ENCODE measurements around the gene ICAM4. TPM values are rescaled to one million over a fixed set of nuclear protein-coding genes. Genes with fewer than 3 reads are reported as not detected.

Gene ICAM4
- total RNA-seq, 4 donors from 2014 or later: 0.47 TPM; not detected in 3

DNA sequence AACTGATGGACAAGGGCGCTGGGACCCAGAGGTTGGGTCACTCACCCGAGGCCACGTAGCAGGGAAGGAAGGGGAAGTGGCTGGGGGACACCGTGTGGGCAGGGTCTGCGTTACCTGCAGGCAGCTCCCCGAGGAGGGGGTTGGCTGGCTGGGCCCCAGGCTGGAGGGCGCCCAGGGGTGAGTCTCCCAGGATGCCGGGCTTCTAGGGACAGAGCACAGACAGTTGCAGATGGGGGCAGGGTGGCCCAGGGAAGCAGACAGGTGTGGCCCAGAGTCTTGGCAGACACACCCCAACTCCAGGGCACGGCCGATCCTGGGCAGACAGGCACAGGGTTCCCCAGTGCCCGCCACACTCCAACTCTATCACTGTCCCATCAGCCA is 34.7 kb downstream of the ICAM4 start:
- H3K4me3 ChIP-seq: no peak overlapping the region
- no peak for ATAC-seq
- H3K27ac ChIP-seq: no peak overlapping the region
- whole genome bisulfite sequencing, 2 donors (ENCODE audit: low coverage in 1 of 2): 93% methylated on average over 3 of the region's 11 CpGs; no CpG with 5 or more reads in 1 of the 2 donors
- H3K27me3 ChIP-seq: no peaks in the 10 kb centered on the region
- peaks cover 0 to 100% of the 10 kb centered on the region in 2 donors for H3K36me3 ChIP-seq
- TF ChIP-seq, protein P1, sequence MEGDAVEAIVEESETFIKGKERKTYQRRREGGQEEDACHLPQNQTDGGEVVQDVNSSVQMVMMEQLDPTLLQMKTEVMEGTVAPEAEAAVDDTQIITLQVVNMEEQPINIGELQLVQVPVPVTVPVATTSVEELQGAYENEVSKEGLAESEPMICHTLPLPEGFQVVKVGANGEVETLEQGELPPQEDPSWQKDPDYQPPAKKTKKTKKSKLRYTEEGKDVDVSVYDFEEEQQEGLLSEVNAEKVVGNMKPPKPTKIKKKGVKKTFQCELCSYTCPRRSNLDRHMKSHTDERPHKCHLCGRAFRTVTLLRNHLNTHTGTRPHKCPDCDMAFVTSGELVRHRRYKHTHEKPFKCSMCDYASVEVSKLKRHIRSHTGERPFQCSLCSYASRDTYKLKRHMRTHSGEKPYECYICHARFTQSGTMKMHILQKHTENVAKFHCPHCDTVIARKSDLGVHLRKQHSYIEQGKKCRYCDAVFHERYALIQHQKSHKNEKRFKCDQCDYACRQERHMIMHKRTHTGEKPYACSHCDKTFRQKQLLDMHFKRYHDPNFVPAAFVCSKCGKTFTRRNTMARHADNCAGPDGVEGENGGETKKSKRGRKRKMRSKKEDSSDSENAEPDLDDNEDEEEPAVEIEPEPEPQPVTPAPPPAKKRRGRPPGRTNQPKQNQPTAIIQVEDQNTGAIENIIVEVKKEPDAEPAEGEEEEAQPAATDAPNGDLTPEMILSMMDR (IDR thresholded peaks at IDR 0.05): no peak
- TF ChIP-seq EP300 (IDR thresholded peaks at IDR 0.05) (no peak), POLR2AphosphoS5 (IDR thresholded peaks at IDR 0.05) (no peak), POLR2A (IDR thresholded peaks at IDR 0.05) (no peak)
- no peaks in the 10 kb centered on the region for H3K4me1 ChIP-seq
- H3K9me3 ChIP-seq: no peaks in the 10 kb centered on the region

DNA sequence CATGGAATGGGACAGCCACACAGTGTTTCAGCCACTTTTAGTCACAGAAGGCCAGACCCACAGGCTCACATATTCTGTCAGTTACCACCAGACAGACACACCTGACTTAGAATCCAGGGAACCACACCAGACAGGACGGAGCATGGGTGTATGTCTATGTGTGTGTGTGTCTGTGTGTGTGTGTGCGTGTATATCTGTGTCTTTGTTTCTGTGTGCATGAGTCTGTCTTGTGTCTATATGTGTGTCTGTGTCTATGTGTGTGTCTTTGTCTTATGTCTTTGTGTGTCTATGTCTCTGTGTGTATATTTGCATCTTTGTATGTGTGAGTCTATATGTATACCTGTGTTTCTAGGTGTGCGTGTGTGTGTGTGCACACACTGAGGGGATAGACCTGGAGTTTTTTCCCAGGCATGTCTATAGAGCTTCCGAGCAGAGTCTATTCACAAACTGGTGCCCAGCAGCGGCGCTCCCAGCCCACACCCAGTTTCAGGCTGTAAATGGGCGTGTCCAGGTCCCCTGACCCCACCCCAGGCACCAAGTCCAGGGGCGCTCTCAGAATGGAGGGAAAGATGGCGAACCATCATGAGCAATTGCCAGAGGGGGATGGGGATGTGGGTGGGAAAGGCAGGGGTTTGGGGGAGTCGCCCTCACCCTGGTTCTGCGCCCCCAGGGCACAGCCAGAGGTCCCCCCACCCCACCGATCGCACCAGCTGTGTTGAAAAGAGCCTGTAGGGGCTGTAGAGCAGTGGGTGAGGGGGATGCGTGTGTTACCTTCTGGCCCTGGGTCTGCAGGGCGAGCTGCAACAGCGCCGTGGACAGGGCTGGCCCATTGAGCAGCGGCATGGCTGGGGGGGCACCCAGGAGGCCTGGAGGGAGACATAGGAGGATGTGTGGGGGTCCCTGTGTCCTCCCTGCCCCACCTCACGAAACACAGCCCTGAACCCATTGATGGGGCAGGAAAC is 35.4 kb downstream of the ICAM4 start:
- ATAC-seq: no peak
- Histone ChIP-seq H3K4me1 (no peaks in the 10 kb centered on the region), H3K27ac (no peak overlapping the region), H3K27me3 (no peaks in the 10 kb centered on the region), H3K9me3 (no peaks in the 10 kb centered on the region), H3K4me3 (no peak overlapping the region), H3K36me3 (peaks cover 0 to 100% of the 10 kb centered on the region in 2 donors)
- TF ChIP-seq EP300 (IDR thresholded peaks at IDR 0.05): no peak
- TF ChIP-seq POLR2AphosphoS5 (IDR thresholded peaks at IDR 0.05): no peak
- TF ChIP-seq, protein P1 (IDR thresholded peaks at IDR 0.05): no peak
- TF ChIP-seq POLR2A (IDR thresholded peaks at IDR 0.05): no peak
- WGBS, 2 donors (ENCODE audit: low coverage in 1 of 2): 60 to 100% methylated on average over 2 of the region's 19 CpGs

DNA sequence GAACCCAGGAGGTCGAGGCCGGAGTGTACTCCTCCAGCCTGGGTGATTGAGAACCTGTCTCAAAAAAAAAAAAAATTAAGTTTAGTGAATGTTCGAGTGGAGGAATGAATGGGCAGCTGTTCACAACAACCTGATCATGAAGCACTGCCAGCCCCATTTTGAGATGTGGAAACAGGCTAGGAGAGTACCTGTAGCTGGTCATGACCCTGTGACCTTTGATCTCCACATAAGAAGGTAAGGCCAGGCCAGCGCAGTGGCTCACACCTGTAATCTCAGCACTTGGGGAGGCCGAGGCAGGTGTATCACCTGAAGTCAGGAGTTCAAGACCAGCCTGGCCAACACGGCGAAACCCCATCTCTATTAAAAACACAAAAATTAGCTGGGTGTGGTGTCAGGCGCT is 39.0 kb downstream of the ICAM4 start:
- no peak for TF ChIP-seq POLR2AphosphoS5 (IDR thresholded peaks at IDR 0.05)
- TF ChIP-seq, protein P1 (IDR thresholded peaks at IDR 0.05): no peak
- TF ChIP-seq POLR2A (IDR thresholded peaks at IDR 0.05): no peak
- no peak for TF ChIP-seq EP300 (IDR thresholded peaks at IDR 0.05)
- Histone ChIP-seq H3K4me1 (no peaks in the 10 kb centered on the region), H3K27me3 (no peaks in the 10 kb centered on the region), H3K4me3 (no peak overlapping the region), H3K9me3 (no peaks in the 10 kb centered on the region), H3K27ac (no peak overlapping the region), H3K36me3 (peaks cover 0 to 100% of the 10 kb centered on the region in 2 donors)
- ATAC-seq: no peak
- 88% methylated on average over 6 of the region's 8 CpGs; no CpG with 5 or more reads in 1 of the 2 donors for WGBS, 2 donors (ENCODE audit: low coverage in 1 of 2)

DNA sequence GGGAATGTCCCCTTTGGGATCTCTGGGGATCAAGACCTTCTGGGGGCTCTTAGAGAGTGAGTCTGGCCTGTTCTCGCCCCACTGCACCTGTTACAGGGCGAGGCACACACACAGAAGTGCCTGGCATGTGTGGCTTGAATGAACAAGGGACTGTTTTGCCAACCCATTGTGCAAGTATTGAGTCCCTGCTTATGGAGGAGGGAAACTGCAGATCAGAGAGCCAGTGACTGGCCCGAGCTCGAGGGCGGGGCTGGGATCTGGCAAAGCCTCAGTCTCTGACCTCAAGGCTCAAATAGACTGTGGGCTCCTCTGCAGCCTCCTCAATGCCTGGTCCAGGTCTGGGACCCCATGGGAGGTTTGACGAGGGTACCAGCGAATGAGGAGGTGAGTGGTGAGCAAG is 41.0 kb downstream of the ICAM4 start:
- WGBS, 2 donors (ENCODE audit: low coverage in 1 of 2): 60 to 75% methylated on average over 1 to 2 of the region's 7 CpGs
- no peaks in the 10 kb centered on the region for H3K27me3 ChIP-seq
- H3K4me1 ChIP-seq: peaks cover 0 to 14% (median 11%) of the 10 kb centered on the region in 3 donors
- TF ChIP-seq EP300 (IDR thresholded peaks at IDR 0.05) (no peak), POLR2A (IDR thresholded peaks at IDR 0.05) (no peak), POLR2AphosphoS5 (IDR thresholded peaks at IDR 0.05) (no peak)
- TF ChIP-seq, protein P1 (IDR thresholded peaks at IDR 0.05): no peak
- no peak for ATAC-seq
- H3K36me3 ChIP-seq: peaks cover 0 to 82% of the 10 kb centered on the region in 2 donors
- H3K27ac ChIP-seq: no peak overlapping the region
- H3K4me3 ChIP-seq: no peak overlapping the region
- H3K9me3 ChIP-seq: no peaks in the 10 kb centered on the region
